H9 (cell line): Measurements from ENCODE around the gene JAGN1. TPM values are rescaled to one million over a fixed set of nuclear protein-coding genes. Genes with fewer than 3 reads are reported as not detected.

Experiments
- DNase-seq: peaks from one replicate; pipeline ENCODE4 v3.0.0-alpha.2; 2017
- H2AFZ ChIP-seq: one replicate; pipeline ENCODE4 v1.6.1; 2013; ENCODE audit warnings: mild to moderate bottlenecking, low read length, control low read depth, moderate library complexity
- H2AK5ac ChIP-seq: 2 replicates; pipeline ENCODE4 v1.6.1; 2013; ENCODE audit warnings: low read length, control low read depth, mixed read lengths; ENCODE audit not compliant: insufficient read length
- H2BK120ac ChIP-seq: one replicate; pipeline ENCODE4 v1.6.1; 2013; ENCODE audit warnings: low read depth, mild to moderate bottlenecking, low read length, control low read depth, inconsistent platforms; ENCODE audit not compliant: poor library complexity, severe bottlenecking
- H2BK12ac ChIP-seq: 2 replicates; pipeline ENCODE4 v1.6.1; 2013; ENCODE audit warnings: low read length, control low read depth, mixed read lengths, low read depth; ENCODE audit not compliant: insufficient read length
- H2BK15ac ChIP-seq: 2 replicates; pipeline ENCODE4 v1.6.1; 2013; ENCODE audit warnings: low read depth, low read length, control low read depth
- H2BK20ac ChIP-seq: one replicate; pipeline ENCODE4 v1.6.1; 2013; ENCODE audit warnings: low read depth, mild to moderate bottlenecking, low read length, control low read depth, inconsistent platforms; ENCODE audit not compliant: poor library complexity, severe bottlenecking
- H2BK5ac ChIP-seq: 2 replicates; pipeline ENCODE4 v1.6.1; 2013; ENCODE audit warnings: low read length, control low read depth, mixed read lengths; ENCODE audit not compliant: insufficient read length
- H3K14ac ChIP-seq: 2 replicates; pipeline ENCODE4 v1.6.1; 2013; ENCODE audit warnings: low read length, control low read depth; ENCODE audit not compliant: insufficient read depth
- H3K18ac ChIP-seq: 2 replicates; pipeline ENCODE4 v1.6.1; 2013; ENCODE audit warnings: low read depth, mild to moderate bottlenecking, mixed read lengths, low read length, control low read depth; ENCODE audit not compliant: insufficient read length
- H3K23ac ChIP-seq: 2 replicates; pipeline ENCODE4 v1.6.1; 2013; ENCODE audit warnings: low read length, control low read depth, mixed read lengths, low read depth; ENCODE audit not compliant: insufficient read length
- H3K23me2 ChIP-seq: 2 replicates; pipeline ENCODE4 v1.6.1; 2013; ENCODE audit warnings: low read depth, mild to moderate bottlenecking, mixed read lengths, low read length, control low read depth; ENCODE audit not compliant: insufficient read length, poor library complexity, severe bottlenecking
- H3K27ac ChIP-seq: 2 replicates; pipeline ENCODE4 v1.5.1; 2013; ENCODE audit warnings: low read length, control low read depth, mixed read lengths, low read depth; ENCODE audit not compliant: insufficient read length
- H3K27me3 ChIP-seq: 2 replicates; pipeline ENCODE4 v1.6.1; 2013; ENCODE audit warnings: low read length, control low read depth, inconsistent platforms; ENCODE audit not compliant: insufficient read depth
- H3K4ac ChIP-seq: 2 replicates; pipeline ENCODE4 v1.6.1; 2013; ENCODE audit warnings: low read depth, mild to moderate bottlenecking, control low read depth, inconsistent platforms, low read length, moderate library complexity
- H3K4me1 ChIP-seq: 2 replicates; pipeline ENCODE4 v1.6.1; 2013; ENCODE audit warnings: low read length, control low read depth, inconsistent platforms; ENCODE audit not compliant: insufficient read depth
- H3K4me2 ChIP-seq: 2 replicates; pipeline ENCODE4 v1.6.1; 2013; ENCODE audit warnings: low read length, control low read depth, mixed read lengths; ENCODE audit not compliant: insufficient read length, insufficient read depth
- H3K56ac ChIP-seq: 2 replicates; pipeline ENCODE4 v1.6.1; 2013; ENCODE audit warnings: low read depth, mild to moderate bottlenecking, mixed read lengths, low read length, control low read depth; ENCODE audit not compliant: insufficient read length
- H3K79me1 ChIP-seq: 2 replicates; pipeline ENCODE4 v1.6.1; 2013; ENCODE audit warnings: low read depth, mild to moderate bottlenecking, moderate library complexity, low read length, control low read depth, inconsistent platforms; ENCODE audit not compliant: insufficient read depth, poor library complexity, severe bottlenecking
- H3K79me2 ChIP-seq: 2 replicates; pipeline ENCODE4 v1.6.1; 2013; ENCODE audit warnings: low read length, control low read depth, inconsistent platforms; ENCODE audit not compliant: insufficient read depth
- H3K9ac ChIP-seq: 2 replicates; pipeline ENCODE4 v1.6.1; 2013; ENCODE audit warnings: low read length, control low read depth, mixed read lengths; ENCODE audit not compliant: insufficient read length; ENCODE audit errors: extremely low read depth
- H3K9me3 ChIP-seq: one replicate; pipeline ENCODE4 v1.6.1; 2013; ENCODE audit warnings: low read depth, low read length, inconsistent platforms; ENCODE audit not compliant: control insufficient read depth
- H3T11ph ChIP-seq: one replicate; pipeline ENCODE4 v1.6.1; 2013; ENCODE audit warnings: mild to moderate bottlenecking, low read length, control low read depth, inconsistent platforms
- H4K20me1 ChIP-seq: one replicate; pipeline ENCODE4 v1.6.1; 2013; ENCODE audit not compliant: control insufficient read depth, insufficient read length, insufficient read depth
- H4K5ac ChIP-seq: 2 replicates; pipeline ENCODE4 v1.6.1; 2013; ENCODE audit warnings: low read depth, mild to moderate bottlenecking, mixed read lengths, low read length, control low read depth; ENCODE audit not compliant: insufficient read length
- H4K8ac ChIP-seq: replicated peaks from 2 replicates; pipeline ENCODE4 v1.6.1; 2013; ENCODE audit warnings: low read length, control low read depth, mixed read lengths, low read depth; ENCODE audit not compliant: insufficient read length
- H4K91ac ChIP-seq: 2 replicates; pipeline ENCODE4 v1.6.1; 2013; ENCODE audit warnings: low read depth, mild to moderate bottlenecking, moderate library complexity, mixed read lengths, low read length, control low read depth; ENCODE audit not compliant: insufficient read length
- H3K27ac Mint-ChIP-seq, 3 experiments: 2 replicates in 2 of 3; 3 replicates in 1 of 3; pipeline ENCODE4 v1.8.0; 2020 to 2021; ENCODE audit warnings: mixed read lengths in 3 of 3, mild to moderate bottlenecking in 1 of 3, moderate library complexity in 1 of 3
- H3K27me3 Mint-ChIP-seq: 2 replicates; pipeline ENCODE4 v1.8.0; 2021; ENCODE audit warnings: low read depth, mild to moderate bottlenecking, moderate library complexity, mixed read lengths
- H3K36me3 Mint-ChIP-seq, 3 experiments: 2 replicates in 2 of 3; 3 replicates in 1 of 3; pipeline ENCODE4 v1.8.0; 2020 to 2021; ENCODE audit warnings: low read depth in 3 of 3, mixed read lengths in 3 of 3; ENCODE audit not compliant: insufficient read depth in 1 of 3
- H3K4me1 Mint-ChIP-seq, 2 experiments: 2 replicates each; pipeline ENCODE4 v1.8.0; 2020; ENCODE audit warnings: mixed read lengths in 2 of 2
- H3K4me3 Mint-ChIP-seq, 2 experiments: 2 replicates in 1 of 2; 3 replicates in 1 of 2; pipeline ENCODE4 v1.8.0; 2020 to 2021; ENCODE audit warnings: mild to moderate bottlenecking in 2 of 2, mixed read lengths in 2 of 2, moderate library complexity in 1 of 2
- H3K9me3 Mint-ChIP-seq, 2 experiments: 2 replicates in 1 of 2; 3 replicates in 1 of 2; pipeline ENCODE4 v1.8.0; 2020; ENCODE audit warnings: mild to moderate bottlenecking in 2 of 2, mixed read lengths in 2 of 2, moderate library complexity in 1 of 2
- CTCF ChIP-seq: fragments of 200-600 bp; sonication (generic); conservative IDR thresholded peaks from 3 replicates; pipeline ENCODE4 v1.8.0; 2021; ENCODE audit warnings: antibody characterized with exemption, mild to moderate bottlenecking
- WGBS: extraction: QIAGEN DNeasy Blood & Tissue Kit; methylation state at CpG from one replicate; pipeline ENCODE4 v1.1.7; 2013; ENCODE audit warnings: missing lambda C conversion rate, low lambda C conversion rate, mixed read lengths; ENCODE audit not compliant: insufficient read length; ENCODE audit errors: extremely low coverage; 5-methylcytosine and 5-hydroxymethylcytosine counted together
- total RNA-seq: library from RNA; stranded (reverse); gene quantifications from 2 replicates; pipeline ENCODE4 v1.2.1, GENCODE V29; 2021

JAGN1 gene
- total RNA-seq, 1 experiment from 2014 or later: 33.5 TPM

- Histone ChIP-seq H3K4ac (no peak overlapping the region), H4K8ac (no peak overlapping the region), H3T11ph (no peak overlapping the region), H3K9me3 (no peaks in the 10 kb centered on the region), H2BK5ac (no peak overlapping the region), H4K20me1 (no peaks in the 10 kb centered on the region), H4K91ac (no peak overlapping the region), H4K5ac (no peak overlapping the region), H3K23me2 (peaks cover 15% of the 10 kb centered on the region), H3K14ac (no peak overlapping the region), H2AK5ac (no peak overlapping the region), H3K27ac (no peak overlapping the region), H3K4me2 (peak overlapping the region; percentile 76), H2BK120ac (no peak overlapping the region), H2BK20ac (no peak overlapping the region), H3K18ac (no peak overlapping the region), H2BK12ac (no peak overlapping the region), H3K9ac (no peak overlapping the region), H3K79me2 (no peaks in the 10 kb centered on the region), H3K27me3 (no peaks in the 10 kb centered on the region; the same call in 1 of the 2 replicates), H2BK15ac (no peak overlapping the region), H2AFZ (no peak overlapping the region), H3K23ac (no peak overlapping the region), H3K56ac (no peak overlapping the region), H3K4me1 (peaks cover 4% of the 10 kb centered on the region; the same call in 1 of the 2 replicates), H3K79me1 (no peaks in the 10 kb centered on the region)
- TF ChIP-seq CTCF: no peak
- Mint-ChIP-seq H3K9me3 (no peaks in the 10 kb centered on the region; a peak in 2 of 5 replicates), H3K4me3 (peak overlapping the region; percentile 70 to 80), H3K36me3 (peaks cover 0 to 5% (median 0%) of the 10 kb centered on the region in 3 experiments; a peak in 1 of 7 replicates), H3K4me1 (peaks cover 15 to 27% of the 10 kb centered on the region in 2 experiments), H3K27ac (no peak overlapping the region), H3K27me3 (peaks cover 17% of the 10 kb centered on the region)
- DNase-seq: no peak
- no CpG with 5 or more reads among the region's 7 CpGs for WGBS
Observed at GRCh38 chr3:9916346-9916733, 25.9 kb downstream of the JAGN1 start.
